Prostate gland (tissue), 2 donors: Measurements from ENCODE around the gene CASP10. TPM values are rescaled to one million over a fixed set of nuclear protein-coding genes. Genes with fewer than 3 reads are reported as not detected.

ENCODE experiments used
- DNase-seq: peaks from one replicate; pipeline ENCODE4 v3.0.0-alpha.2; 2019; ENCODE audit warnings: low spot score
- H3K27ac ChIP-seq, 2 donors: fragments of 200-600 bp; sonication (generic); 2 replicates each; pipeline ENCODE4 v1.5.1; 2017 to 2019
- H3K27me3 ChIP-seq: fragments of 200-600 bp; sonication (generic); replicated peaks from 2 replicates; pipeline ENCODE4 v1.5.1; 2019; ENCODE audit not compliant: insufficient read depth
- H3K36me3 ChIP-seq, 2 donors: fragments of 200-600 bp; sonication (generic); 1 replicate in 1 of 2; 2 replicates in 1 of 2; pipeline versions ENCODE4 v1.5.1 to v1.8.1; 2017 to 2019
- H3K4me1 ChIP-seq: fragments of 200-600 bp; sonication (generic); replicated peaks from 2 replicates; pipeline ENCODE4 v1.5.1; 2019
- H3K4me3 ChIP-seq, 2 donors: fragments of 200-600 bp; sonication (generic); 2 replicates each; pipeline ENCODE4 v1.5.1; 2017 to 2019
- H3K9me3 ChIP-seq: fragments of 200-600 bp; sonication (generic); 2 replicates; pipeline ENCODE4 v1.5.1; 2017
- CTCF ChIP-seq, 4 experiments: fragments of 200-600 bp in 2 of 4; fragments of 450-650 bp in 2 of 4; sonication (generic) in 2 of 4; IDR thresholded peaks; 1 replicate in 3 of 4; 2 replicates in 1 of 4; pipeline ENCODE4 v1.5.1; 2016 to 2019; ENCODE audit warnings: antibody characterized with exemption in 4 of 4, mild to moderate bottlenecking in 2 of 4, moderate library complexity in 2 of 4
- POLR2A ChIP-seq: fragments of 450-650 bp; IDR thresholded peaks from one replicate; pipeline ENCODE4 v1.6.1; 2016; ENCODE audit warnings: antibody characterized with exemption, mild to moderate bottlenecking
- POLR2AphosphoS5 ChIP-seq: sonication (generic); formaldehyde crosslinking; IDR thresholded peaks from one replicate; pipeline ENCODE4 v1.6.1; 2017; ENCODE audit warnings: antibody characterized with exemption
- WGBS: methylation state at CpG from one replicate; pipeline ENCODE4 v1.1.5; 2018; 5-methylcytosine and 5-hydroxymethylcytosine counted together
- intact Hi-C: fragments of 100-400 bp; cut with DNase I; formaldehyde crosslinking; loops from one replicate; pipeline ENCODE4 v1.14.2; 2022
- total RNA-seq, 2 donors: library from RNA; depleted of rRNA; stranded (reverse); fragments of >200 nt; gene quantifications; one replicate each; pipeline ENCODE4 v1.1.0, GENCODE V29; 2016

Gene CASP10
- total RNA-seq, 2 donors from 2014 or later, result 1.7 to 9.8 TPM

GRCh38 chr2:201191132-201191875 is 8.4 kb downstream of the CASP10 start:
- 66% methylated on average over 4 of the region's 4 CpGs for WGBS
- H3K36me3 ChIP-seq, result no peaks in the 10 kb centered on the region
- intact Hi-C loops, result no loop called here

GRCh38 chr2:201194097-201194496 is 11.2 kb downstream of the CASP10 start:
- TF ChIP-seq CTCF (IDR thresholded peaks at IDR 0.05) (no peak), POLR2A (no peak), POLR2AphosphoS5 (no peak)
- no peaks in the 10 kb centered on the region for H3K27me3 ChIP-seq
- no peak overlapping the region for H3K27ac ChIP-seq
- no peak overlapping the region for H3K4me3 ChIP-seq
- 83% methylated on average over 3 of the region's 3 CpGs for WGBS
- H3K9me3 ChIP-seq, result no peaks in the 10 kb centered on the region
- H3K4me1 ChIP-seq, result no peaks in the 10 kb centered on the region
- intact Hi-C loops, result no loop called here
- DNase-seq, result no peak
- no peaks in the 10 kb centered on the region for H3K36me3 ChIP-seq

More at GRCh38 chr2:201191132-201191875, 8.4 kb downstream of the CASP10 start:
- no peaks in the 10 kb centered on the region for H3K9me3 ChIP-seq
- H3K4me1 ChIP-seq, result no peaks in the 10 kb centered on the region
- no peak overlapping the region for H3K27ac ChIP-seq
- no peaks in the 10 kb centered on the region for H3K27me3 ChIP-seq
- no peak overlapping the region for H3K4me3 ChIP-seq
- no peak for TF ChIP-seq POLR2A
- no peak for TF ChIP-seq POLR2AphosphoS5
- TF ChIP-seq CTCF (IDR thresholded peaks at IDR 0.05), result no peak
- DNase-seq, result no peak

- intact Hi-C loops, result no loop called here
- H3K27ac ChIP-seq, result no peak overlapping the region
- no peak for DNase-seq
- H3K4me1 ChIP-seq, result no peaks in the 10 kb centered on the region
- H3K4me3 ChIP-seq, result no peak overlapping the region
- TF ChIP-seq POLR2AphosphoS5 (no peak), CTCF (IDR thresholded peaks at IDR 0.05) (no peak), POLR2A (no peak)
- no peaks in the 10 kb centered on the region for H3K27me3 ChIP-seq
- 89% methylated on average over 3 of the region's 3 CpGs for WGBS
- no peaks in the 10 kb centered on the region for H3K36me3 ChIP-seq
- H3K9me3 ChIP-seq, result no peaks in the 10 kb centered on the region
These were observed 12.4 kb downstream of the CASP10 start for GRCh38 chr2:201195331-201195730.

- no peak for DNase-seq
- Histone ChIP-seq H3K36me3 (no peaks in the 10 kb centered on the region), H3K4me3 (no peak overlapping the region), H3K4me1 (no peaks in the 10 kb centered on the region), H3K27me3 (no peaks in the 10 kb centered on the region), H3K9me3 (no peaks in the 10 kb centered on the region), H3K27ac (no peak overlapping the region)
- 72% methylated on average over 3 of the region's 3 CpGs for WGBS
- TF ChIP-seq CTCF (IDR thresholded peaks at IDR 0.05) (no peak), POLR2A (no peak), POLR2AphosphoS5 (no peak)
- intact Hi-C loops, result no loop called here
These were observed 13.1 kb downstream of the CASP10 start for GRCh38 chr2:201196003-201196402.

- intact Hi-C loops, result no loop called here
- Histone ChIP-seq H3K9me3 (no peaks in the 10 kb centered on the region), H3K4me3 (no peak overlapping the region), H3K36me3 (no peaks in the 10 kb centered on the region), H3K27ac (no peak overlapping the region), H3K4me1 (no peaks in the 10 kb centered on the region), H3K27me3 (no peaks in the 10 kb centered on the region)
- no peak for DNase-seq
- 95% methylated on average over 1 of the region's 1 CpG for WGBS
- TF ChIP-seq POLR2A (no peak), POLR2AphosphoS5 (no peak)
These were observed 13.9 kb downstream of the CASP10 start for GRCh38 chr2:201196803-201197202.
